Neural cell (in vitro differentiated cells): ENCODE data around the gene SGK2.

ENCODE experiments used
- EP300 ChIP-seq: fragments of 450-650 bp; conservative IDR thresholded peaks from 2 replicates; pipeline ENCODE4 v1.6.1; 2014; ENCODE audit warnings: antibody characterized with exemption, mild to moderate bottlenecking, moderate library complexity; ENCODE audit not compliant: poor library complexity, severe bottlenecking
- EZH2 ChIP-seq: fragments of 200-600, 300-800 bp; shearing (Covaris generic), sonication (generic); IDR thresholded peaks from 2 replicates; pipeline ENCODE4 v1.6.1; 2014; ENCODE audit warnings: antibody characterized with exemption, low read length, borderline replicate concordance, mild to moderate bottlenecking; ENCODE audit not compliant: insufficient read depth, poor library complexity, severe bottlenecking
- MXI1 ChIP-seq: fragments of 450-650 bp; conservative IDR thresholded peaks from 2 replicates; pipeline ENCODE4 v1.6.1; 2014; ENCODE audit warnings: antibody characterized with exemption, mild to moderate bottlenecking; ENCODE audit not compliant: poor library complexity, severe bottlenecking
- POLR2AphosphoS5 ChIP-seq: IDR thresholded peaks from 2 replicates; pipeline ENCODE4 v1.6.1; 2012
- SMC3 ChIP-seq: fragments of 450-650 bp; conservative IDR thresholded peaks from 2 replicates; pipeline ENCODE4 v1.6.1; 2014; ENCODE audit warnings: antibody characterized with exemption, mild to moderate bottlenecking, moderate library complexity; ENCODE audit not compliant: poor library complexity
- TAF1 ChIP-seq: IDR thresholded peaks from 2 replicates; pipeline ENCODE4 v1.6.1; 2012; ENCODE audit warnings: low read depth
- TF ChIP-seq, protein P1 (sequence below): fragments of 450-650 bp; IDR thresholded peaks from 2 replicates; pipeline ENCODE4 v1.5.1; 2014; ENCODE audit warnings: antibody characterized with exemption, mild to moderate bottlenecking, moderate library complexity; ENCODE audit not compliant: poor library complexity, severe bottlenecking
- TF ChIP-seq, protein P2 (sequence below): IDR thresholded peaks from 2 replicates; pipeline ENCODE4 v1.6.1; 2012; ENCODE audit warnings: borderline replicate concordance

DNA sequence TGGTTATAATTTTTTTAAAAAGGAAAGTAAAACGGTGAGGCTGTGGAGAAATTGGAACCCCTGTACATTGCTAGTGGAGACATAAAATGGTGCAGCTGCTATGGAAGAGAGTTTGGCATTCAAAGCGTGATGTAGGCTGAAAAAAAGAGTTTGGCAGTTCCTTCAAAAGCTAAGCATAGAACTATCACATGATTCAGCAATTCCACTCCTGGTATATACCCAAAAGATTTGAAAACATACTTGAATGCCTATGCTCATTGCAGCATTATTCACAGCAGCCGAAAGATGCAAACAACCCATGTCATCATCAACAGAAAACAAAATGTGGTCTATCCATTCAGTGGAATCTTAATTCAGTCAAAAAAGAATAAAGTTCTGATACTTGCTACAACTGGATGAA lies 4.5 kb upstream of the SGK2 start:
- TF ChIP-seq, protein P1, sequence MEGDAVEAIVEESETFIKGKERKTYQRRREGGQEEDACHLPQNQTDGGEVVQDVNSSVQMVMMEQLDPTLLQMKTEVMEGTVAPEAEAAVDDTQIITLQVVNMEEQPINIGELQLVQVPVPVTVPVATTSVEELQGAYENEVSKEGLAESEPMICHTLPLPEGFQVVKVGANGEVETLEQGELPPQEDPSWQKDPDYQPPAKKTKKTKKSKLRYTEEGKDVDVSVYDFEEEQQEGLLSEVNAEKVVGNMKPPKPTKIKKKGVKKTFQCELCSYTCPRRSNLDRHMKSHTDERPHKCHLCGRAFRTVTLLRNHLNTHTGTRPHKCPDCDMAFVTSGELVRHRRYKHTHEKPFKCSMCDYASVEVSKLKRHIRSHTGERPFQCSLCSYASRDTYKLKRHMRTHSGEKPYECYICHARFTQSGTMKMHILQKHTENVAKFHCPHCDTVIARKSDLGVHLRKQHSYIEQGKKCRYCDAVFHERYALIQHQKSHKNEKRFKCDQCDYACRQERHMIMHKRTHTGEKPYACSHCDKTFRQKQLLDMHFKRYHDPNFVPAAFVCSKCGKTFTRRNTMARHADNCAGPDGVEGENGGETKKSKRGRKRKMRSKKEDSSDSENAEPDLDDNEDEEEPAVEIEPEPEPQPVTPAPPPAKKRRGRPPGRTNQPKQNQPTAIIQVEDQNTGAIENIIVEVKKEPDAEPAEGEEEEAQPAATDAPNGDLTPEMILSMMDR, result no peak
- no peak for TF ChIP-seq EZH2
- no peak for TF ChIP-seq EP300
- no peak for TF ChIP-seq POLR2AphosphoS5
- TF ChIP-seq, protein P2, sequence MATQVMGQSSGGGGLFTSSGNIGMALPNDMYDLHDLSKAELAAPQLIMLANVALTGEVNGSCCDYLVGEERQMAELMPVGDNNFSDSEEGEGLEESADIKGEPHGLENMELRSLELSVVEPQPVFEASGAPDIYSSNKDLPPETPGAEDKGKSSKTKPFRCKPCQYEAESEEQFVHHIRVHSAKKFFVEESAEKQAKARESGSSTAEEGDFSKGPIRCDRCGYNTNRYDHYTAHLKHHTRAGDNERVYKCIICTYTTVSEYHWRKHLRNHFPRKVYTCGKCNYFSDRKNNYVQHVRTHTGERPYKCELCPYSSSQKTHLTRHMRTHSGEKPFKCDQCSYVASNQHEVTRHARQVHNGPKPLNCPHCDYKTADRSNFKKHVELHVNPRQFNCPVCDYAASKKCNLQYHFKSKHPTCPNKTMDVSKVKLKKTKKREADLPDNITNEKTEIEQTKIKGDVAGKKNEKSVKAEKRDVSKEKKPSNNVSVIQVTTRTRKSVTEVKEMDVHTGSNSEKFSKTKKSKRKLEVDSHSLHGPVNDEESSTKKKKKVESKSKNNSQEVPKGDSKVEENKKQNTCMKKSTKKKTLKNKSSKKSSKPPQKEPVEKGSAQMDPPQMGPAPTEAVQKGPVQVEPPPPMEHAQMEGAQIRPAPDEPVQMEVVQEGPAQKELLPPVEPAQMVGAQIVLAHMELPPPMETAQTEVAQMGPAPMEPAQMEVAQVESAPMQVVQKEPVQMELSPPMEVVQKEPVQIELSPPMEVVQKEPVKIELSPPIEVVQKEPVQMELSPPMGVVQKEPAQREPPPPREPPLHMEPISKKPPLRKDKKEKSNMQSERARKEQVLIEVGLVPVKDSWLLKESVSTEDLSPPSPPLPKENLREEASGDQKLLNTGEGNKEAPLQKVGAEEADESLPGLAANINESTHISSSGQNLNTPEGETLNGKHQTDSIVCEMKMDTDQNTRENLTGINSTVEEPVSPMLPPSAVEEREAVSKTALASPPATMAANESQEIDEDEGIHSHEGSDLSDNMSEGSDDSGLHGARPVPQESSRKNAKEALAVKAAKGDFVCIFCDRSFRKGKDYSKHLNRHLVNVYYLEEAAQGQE, result no peak
- no peak for TF ChIP-seq MXI1
- TF ChIP-seq TAF1, result no peak
- no peak for TF ChIP-seq SMC3
